Stimulated activated CD8-positive, alpha-beta memory T cell treated with anti-CD3 and anti-CD28 coated beads, Interleukin-15, amount 100 ng/mL, for 48 hours (primary cell): Measurements from ENCODE around the gene PUS7.
"Not testable (repeated sequence)": the region's sequence is repeated elsewhere in the genome, so short reads cannot be mapped to it uniquely, and the experiment has no call there.

Experiments used
- DNase-seq, 2 donors: peaks; one replicate each; pipeline ENCODE4 v3.0.0-alpha.2; 2020; ENCODE audit warnings: low read depth in 2 of 2

The PUS7 gene

GRCh38 chr7:105444342-105444987, 77.6 kb downstream of the PUS7 start:
- no peak for DNase-seq

DNA sequence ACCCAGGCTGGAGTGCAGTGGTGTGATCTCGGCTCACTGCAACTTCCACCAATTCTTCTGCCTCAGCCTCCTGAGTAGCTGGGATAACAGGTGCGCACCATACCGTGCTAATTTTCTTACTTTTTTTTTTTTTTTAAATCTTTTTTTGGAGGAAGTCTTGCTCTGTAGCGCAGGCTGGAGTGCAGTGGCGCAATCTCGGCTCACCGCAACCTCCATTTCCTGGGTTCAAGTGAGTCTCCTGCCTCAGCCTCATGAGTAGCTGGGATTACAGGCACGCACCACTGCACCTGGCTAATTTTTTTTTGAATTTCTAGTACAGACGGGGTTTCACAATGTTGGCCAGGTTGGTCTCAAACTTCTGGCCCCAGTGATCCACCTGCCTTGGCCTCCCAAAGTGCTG, 79.9 kb downstream of the PUS7 start:
- not testable (repeated sequence) for DNase-seq

GRCh38 chr7:105439174-105439893, 82.7 kb downstream of the PUS7 start:
- DNase-seq: peak in 1 of 2 donors; percentile 4

- no peak for DNase-seq
Observed at GRCh38 chr7:105438847-105439173, 83.3 kb downstream of the PUS7 start.

DNA sequence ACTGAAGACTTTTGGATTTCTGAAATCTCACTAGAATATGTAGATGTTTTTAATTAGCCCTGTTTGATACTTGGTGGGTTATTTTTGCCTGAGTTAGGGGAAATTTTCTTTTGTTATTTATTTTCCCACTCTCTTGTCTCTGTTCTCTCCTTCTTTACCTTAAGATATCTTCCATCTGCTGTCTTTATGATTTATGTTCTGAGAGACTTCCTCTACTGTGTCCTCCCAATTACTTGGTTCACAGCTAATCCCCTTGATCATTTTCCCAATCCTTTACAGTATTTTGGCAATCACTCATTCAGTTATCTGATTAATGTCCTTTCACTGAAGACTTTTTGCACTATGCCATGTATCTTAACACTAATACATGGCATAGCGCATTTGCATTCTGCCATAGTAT, 83.8 kb downstream of the PUS7 start:
- DNase-seq: no peak

GRCh38 chr7:105437356-105437755, 84.7 kb downstream of the PUS7 start:
- not testable (repeated sequence) for DNase-seq

GRCh38 chr7:105429746-105430612, 92.1 kb downstream of the PUS7 start:
- DNase-seq: peak in 1 of 2 donors; percentile 3

DNA sequence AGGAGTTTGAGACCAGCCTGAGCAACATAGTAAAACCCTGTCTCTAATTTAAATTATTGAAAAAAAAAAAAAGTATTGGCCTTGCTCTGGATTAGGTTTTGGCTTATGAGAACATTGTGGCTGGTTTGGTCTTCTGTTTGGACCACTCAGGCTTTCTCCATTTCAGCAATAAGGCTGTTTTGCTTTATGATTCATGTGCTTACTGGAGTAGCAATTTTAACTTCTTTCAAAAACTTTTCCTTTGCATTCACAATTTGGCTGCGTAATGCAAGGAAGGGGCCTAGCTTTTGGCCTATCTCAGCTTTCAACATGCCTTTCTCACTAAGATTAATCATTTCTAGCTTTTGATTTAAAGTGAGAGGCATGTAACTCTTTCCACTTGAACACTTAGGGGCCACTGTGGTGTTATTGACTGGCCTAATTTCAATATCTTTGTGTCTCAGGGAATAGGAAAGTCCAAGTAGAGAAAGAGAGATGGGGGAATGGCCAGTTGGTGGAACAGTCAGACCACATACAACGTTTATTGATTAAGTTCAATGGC, 95.4 kb downstream of the PUS7 start:
- DNase-seq: no peak

GRCh38 chr7:105423987-105424386, 98.1 kb downstream of the PUS7 start:
- no peak for DNase-seq

DNA sequence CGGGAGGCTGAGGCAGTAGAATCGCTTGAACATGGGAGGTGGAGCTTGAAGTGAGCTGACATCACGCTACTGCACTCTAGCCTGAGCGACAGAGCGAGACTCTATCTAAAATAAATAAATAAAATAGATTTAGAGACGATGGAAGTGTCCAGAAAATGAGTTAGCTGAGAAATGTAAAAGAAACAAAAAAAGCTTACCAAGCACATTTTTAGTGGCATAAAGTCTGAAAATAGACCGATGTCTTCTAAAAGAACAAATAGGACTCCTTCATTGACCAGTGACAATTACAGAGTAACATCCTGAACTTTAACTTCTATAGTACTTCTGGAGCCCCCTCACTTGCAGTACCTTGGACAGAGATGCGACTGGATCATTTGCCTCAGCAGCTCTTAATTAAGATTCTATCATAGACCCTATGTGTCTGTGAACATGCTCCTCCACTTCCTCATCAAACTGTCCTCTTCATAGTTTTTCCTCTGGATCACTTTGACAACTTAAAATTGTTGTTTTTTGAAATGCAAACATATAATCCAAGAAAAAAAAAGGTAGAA, 108.1 kb downstream of the PUS7 start:
- no peak for DNase-seq

DNA sequence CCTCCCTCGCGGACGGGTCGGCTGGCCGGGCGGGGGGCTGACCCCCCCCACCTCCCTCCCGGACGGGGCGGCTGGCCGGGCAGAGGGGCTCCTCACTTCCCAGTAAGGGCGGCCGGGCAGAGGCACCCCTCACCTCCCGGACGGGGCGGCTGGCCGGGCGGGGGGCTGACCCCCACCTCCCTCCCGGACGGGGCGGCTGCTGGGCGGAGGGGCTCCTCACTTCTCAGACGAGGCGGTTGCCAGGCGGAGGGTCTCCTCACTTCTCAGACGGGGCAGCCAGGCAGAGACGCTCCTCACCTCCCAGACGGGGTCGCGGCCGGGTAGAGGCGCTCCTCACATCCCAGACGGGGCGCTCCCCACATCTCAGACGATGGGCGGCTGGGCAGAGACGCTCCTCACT, 111.3 kb downstream of the PUS7 start:
- DNase-seq: not testable (repeated sequence)

DNA sequence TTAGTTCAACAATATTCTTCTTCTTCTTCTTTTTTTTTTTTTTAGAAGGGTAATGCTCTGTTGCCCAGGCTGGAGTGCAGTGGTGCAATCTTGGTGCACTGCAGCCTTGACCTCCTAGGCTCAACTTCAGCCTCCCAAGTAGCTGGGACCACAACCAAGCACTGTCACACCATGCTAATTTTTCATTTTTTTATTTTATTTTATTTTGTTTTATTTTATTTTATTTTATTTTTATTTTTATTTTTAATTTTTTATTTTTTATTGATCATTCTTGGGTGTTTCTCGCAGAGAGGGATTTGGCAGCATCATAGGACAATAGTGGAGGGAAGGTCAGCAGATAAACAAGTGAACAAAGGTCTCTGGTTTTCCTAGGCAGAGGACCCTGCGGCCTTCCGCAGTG, 112.3 kb downstream of the PUS7 start:
- DNase-seq: not testable (repeated sequence)

GRCh38 chr7:105408791-105409410, 113.2 kb downstream of the PUS7 start:
- DNase-seq: no peak
